HG03432 (cell line): ENCODE data around the gene CALCB.
"Not testable (repeated sequence)": the region's sequence is repeated elsewhere in the genome, so short reads cannot be mapped to it uniquely, and the experiment has no call there.

Experiments
- ATAC-seq: cut with Tn5 transposase; IDR thresholded peaks from one replicate; pipeline ENCODE4 v1.9.1; 2021; ENCODE audit warnings: mild to moderate bottlenecking, moderate library complexity; ENCODE audit not compliant: unreplicated experiment

Gene CALCB, protein sequence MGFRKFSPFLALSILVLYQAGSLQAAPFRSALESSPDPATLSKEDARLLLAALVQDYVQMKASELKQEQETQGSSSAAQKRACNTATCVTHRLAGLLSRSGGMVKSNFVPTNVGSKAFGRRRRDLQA

DNA sequence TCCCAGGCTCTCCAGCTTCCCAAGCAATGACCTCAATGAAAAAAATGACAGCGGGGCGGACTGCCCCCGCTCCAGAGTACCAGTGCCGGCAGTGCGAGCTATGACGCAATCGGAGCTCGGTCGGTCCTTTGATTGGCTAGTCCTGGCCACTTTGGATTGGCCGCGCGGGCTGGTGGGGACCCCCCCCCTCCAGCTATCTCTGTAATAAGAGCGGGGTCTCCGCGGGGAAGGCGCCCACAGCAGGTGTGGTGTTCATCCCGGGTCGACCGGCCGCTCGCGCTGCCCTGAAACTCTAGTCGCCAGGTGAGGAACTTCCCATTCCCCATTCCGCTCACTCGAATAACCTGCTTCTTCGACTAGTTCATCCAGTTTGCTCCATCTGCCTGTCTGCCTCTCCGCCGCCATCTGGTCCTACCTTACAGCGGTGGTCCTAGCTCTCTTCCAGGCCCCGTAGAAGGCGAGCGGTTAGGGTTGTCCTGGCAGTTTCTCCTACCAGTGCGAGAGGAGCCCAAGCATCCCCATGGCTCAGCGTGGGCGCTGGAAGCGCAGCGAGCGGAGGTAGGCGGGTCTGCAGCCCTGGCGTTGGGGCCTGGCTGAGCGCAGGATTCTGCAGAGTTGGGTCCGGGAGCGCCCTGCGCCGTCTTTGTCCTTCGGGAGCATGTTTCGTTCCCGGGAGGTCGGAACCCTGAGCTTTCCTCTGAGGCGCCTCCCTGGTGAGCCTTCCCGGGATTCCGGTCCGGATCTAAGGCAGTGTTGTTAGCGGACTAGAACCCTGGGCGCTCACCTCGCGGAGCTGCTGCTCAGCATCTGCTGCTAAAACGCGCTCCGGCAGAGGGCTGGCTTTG, at the start of gene CALCB:
Gene CALCB, plus strand, starts transcription at position 233 of the 845 bp plus-strand sequence. CDS start 1,126 bp downstream, outside the sequence.
- ATAC-seq: no peak

DNA sequence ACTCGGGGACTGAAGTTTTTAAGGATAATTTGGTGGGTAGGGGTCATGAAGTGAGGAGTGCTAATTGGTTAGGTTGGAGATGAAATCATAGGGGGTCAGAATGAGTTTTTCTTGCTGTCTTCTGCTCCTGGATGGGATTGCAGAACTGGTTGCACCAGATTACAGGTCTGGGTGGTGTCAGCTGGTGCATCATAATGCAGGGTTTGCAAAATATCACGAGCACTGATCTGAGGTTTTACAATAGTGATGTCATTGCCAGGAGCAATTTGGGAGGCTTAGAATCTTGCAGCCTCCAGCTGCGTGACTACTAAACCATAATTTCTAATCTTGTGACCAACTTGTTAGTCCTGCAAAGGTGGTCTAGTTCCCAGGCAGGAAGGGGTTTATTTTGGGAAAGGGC, 46.4 kb upstream of the CALCB start:
- no peak for ATAC-seq

DNA sequence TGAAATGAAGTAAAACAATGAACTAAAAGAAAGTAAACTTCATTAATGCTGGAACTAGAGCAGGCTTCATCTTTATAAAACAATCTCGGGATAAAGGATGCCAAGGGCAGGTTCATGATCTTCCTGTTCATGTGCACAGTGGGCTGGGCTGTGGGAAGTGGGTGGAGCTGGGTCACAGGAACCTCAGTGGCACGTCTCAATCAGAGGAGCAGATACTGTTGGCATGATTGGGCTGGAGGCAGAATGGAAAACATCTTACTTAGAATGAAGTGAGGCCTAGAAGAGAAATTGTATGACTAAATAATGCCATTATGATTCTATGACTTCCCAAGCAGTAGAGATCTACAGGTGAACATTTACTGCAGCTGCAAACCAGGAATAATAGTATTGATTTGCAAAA, 45.4 kb upstream of the CALCB start:
- no peak for ATAC-seq

DNA sequence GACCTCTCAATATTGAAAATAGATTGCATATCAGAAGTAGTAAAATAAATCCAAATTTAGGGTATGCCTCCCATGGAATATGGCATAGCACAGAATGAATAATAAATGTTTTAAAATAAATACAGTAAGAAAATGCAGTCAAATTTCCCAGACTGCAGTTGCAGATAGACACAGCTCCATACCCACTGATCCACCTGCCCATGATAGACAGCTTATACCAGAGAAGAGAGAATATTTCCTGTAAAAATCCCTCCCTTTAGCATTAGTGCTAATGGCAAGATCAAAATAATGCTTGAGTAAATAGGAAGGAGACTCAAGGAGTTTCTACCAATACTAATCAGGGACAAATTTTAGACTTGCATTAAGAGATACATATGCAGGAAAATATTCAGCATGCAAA, 45.0 kb upstream of the CALCB start:
- ATAC-seq: no peak

DNA sequence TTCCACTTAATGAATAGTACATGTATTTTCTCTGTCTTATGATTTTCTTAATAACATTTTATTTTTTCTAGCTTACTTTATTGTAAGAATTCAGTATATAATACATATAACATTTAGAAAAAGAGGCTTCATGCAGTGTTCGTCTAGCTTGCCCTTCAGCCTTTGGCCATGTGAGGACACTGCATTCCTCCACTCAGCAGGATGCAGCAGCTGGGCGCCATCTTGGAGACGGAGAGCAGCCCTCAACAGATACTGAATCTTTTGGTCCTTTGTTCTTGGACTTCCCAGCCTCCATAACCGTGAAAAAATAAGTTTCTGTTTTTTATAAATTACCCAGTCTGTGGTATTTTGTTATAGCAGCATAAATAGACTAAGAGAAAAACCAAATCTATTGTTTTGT, 41.4 kb upstream of the CALCB start:
- ATAC-seq: not testable (repeated sequence)

DNA sequence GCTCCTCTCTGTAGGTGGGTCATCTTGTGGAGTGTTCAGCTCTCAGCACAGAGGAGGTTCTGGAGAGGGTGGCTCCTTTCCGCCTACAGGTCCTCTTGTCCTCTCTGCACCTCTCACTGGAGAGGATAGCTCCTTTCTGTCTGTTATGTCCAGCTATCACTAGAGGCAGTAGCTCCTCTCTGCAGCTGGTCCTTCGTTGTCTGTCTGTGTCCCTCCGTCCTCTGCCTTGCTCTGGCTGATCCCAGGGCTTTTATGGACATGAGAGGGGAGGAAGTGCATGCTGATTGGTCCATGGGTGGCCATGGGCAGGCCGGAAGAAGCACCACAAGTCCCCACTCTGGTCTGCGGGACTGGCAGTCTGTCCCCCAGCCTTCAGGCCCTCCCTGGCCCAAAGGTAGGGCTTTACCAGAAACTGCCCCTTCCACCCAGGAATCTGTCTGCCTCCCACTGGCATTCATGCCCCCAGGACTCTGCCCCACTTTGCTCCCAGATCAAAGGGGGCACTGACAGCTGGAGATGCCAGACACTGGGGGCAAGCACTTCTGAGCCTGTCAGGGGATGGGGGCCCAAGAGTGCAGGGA, 38.6 kb upstream of the CALCB start:
- no peak for ATAC-seq

DNA sequence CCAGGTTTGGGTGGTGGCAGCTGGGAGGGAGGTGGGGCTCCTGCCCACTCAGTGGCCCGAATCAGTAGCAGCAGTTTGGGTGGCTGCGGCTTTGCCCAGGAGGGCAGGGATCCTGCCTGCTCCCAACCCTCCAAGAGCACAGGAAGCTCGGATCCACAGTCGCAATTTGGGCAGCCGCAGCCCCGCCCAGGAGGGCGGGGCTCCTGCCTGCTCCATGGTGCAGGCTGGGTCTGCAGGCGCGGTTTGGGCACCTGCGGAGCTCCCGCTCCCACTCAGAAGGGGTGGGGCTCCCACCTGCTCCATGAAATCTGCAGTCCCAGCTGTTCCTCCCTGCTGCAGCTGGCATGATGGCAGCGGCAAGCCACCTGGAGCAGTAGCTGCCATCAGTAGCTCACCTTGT, 38.1 kb upstream of the CALCB start:
- ATAC-seq: no peak

DNA sequence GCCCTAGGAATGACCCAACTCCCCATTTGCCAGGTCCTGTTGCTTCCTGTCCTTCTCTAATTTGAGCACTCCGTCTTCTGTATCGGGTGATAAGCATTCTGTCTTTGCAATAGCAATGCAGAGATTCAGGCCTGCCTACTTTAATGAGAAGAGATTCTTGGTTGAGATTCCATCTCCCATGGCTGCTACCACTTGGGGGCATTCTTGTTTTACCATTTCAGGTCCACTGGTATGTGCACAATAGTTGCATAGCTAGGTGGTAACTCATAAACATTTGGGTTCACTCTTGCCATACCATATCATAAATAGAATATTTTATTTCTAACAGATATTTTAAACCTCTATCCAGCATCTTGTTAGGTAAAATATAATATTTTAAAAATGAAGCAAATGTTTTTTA, 34.4 kb upstream of the CALCB start:
- no peak for ATAC-seq

DNA sequence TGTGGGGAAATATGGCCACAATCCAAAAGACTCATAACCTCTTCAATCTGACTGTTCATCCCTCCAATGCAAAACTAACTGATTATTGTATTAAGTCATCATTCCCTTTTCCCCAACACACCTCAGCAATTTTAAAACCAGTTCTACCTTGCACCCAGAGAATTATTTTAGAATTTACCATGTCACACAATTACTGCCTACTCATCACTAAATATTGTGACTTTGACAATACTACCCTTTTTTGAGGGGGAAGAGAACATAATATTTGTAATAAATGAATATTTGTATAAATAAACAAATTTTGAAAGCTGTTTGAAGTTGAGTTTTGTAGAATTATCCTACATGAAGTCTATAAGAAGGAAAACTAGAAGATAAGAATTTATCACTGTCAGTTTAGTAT, 28.2 kb upstream of the CALCB start:
- ATAC-seq: no peak

DNA sequence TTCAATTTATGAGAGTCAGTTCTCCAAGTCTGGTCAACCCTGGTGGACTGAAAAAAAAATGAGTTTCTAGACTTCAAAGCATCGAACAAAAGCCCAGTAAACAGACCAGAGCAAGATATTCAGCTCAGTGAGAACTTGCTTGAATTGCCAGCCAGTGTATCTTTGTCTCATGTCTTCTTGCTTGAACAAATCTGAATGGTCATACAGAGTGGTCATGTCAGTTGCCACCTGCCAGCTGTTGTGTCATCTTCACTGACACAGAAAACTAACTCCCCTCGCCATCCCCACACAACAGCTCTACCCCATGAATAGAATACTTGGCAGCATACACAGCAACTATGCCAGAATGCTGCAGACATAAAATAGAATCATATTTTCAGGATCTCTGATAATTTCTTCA, 27.5 kb upstream of the CALCB start:
- ATAC-seq: no peak

DNA sequence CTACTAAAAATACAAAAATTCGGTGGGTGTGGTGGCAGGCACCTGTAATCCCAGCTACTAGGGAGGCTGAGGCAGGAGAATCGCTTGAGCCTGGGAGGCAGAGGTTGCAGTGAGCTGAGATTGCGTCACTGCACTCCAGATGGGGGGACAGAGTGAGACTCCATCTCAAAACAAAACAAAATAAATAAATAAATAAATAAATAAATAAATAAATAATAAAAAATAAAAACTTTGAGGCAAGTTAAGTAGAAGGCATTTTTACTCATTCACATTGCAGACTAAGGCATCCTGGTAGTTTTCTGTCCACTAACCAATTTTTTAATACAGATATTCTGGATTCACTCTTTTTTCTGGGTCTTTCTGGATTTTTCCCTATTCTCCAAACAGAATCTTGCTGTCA, 26.7 kb upstream of the CALCB start:
- ATAC-seq: not testable (repeated sequence)

DNA sequence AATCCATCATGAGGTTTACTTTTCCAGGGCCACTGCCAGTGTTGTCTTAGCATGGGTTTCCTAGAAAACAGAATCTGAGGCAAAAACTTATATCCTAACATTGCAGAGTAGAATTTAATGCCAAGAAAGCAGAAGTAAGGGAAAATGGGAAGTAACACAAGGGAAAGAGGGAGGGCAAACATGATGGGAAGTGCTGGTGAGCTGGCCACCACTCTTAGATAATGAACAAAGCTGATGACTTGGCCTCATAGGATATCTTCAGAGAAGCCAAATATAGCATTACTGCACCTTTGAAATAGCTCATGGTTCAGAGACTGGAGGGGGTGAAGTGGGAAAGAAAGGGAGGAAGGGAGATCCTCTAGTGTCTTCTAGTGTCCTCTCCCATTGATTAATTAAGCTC, 24.8 kb upstream of the CALCB start:
- no peak for ATAC-seq

DNA sequence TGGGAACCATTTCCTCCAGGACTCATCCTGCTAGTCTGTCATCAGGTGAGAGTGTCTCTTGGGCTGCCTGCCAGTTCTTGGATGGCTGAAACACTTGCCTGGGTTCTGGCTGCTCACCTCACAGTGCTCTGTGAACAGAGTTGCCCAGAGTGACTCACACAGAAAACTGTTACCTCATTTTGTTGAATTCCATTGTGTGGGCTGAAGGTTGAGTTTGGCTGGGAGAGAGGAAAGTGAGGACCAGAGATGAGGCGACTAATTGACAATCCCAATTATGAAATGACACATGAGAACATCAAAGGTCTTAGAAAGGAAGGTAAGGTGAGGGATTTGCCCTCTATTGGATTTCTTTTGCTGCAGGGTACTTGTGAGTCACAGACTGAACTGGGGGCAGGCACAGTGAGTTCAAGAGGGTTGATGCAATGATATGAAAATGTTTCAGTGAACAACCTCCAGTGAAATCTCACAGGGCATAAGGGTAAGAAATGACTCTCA, 20.2 kb upstream of the CALCB start:
- ATAC-seq: no peak

DNA sequence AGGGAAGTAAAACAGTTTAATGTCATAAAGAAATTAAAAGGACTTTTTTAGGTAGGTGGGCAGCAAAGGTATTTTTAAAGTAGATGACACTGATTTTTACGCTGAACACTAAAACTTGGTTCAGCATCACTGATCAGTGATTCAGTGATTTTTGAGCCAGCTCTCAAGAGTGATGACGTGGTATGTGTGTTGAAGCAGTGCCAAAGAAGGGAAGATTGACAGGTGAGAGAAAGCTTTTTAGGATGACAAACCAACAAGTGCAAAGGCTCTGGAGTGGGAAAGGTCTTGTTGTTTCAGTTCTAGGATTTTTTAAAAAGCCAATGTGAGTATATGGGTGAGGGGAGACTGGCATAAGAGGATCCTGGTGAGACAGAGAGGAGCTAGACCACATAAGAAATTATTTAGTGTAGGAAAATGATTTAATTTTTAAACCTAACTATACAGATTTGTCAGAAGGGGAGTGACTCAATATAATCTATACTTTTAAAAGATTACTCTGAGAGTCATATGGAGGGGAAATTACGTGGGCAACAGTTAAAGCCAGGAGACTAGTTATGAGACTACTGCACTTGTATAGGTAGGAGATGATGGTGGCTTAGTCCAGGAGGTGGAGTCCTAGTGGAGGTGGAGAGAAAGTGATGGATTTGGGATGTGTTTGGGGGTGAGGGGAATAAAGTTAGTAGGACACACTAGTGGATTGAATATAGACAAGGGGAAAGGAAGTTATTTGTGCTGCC, 17.6 kb upstream of the CALCB start:
- no peak for ATAC-seq

DNA sequence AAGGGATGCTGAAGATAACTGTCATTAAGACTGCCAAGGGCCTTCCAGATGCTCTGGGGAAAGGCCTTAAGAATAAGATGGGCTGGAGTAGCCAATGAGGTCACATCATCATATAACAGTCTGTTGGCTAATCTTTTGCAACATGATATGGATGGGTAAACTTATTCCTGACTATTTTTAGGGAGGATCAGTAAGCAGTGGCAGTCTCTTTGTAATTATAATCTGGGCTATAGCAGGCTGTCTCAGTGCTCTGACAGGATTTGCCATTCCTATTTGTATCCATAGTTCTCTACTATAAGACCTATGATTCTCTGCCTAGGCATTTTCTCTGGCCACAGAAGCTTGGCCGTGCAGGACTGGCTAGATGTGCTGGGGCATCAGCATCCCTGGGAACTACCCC, 16.1 kb upstream of the CALCB start:
- ATAC-seq: no peak

DNA sequence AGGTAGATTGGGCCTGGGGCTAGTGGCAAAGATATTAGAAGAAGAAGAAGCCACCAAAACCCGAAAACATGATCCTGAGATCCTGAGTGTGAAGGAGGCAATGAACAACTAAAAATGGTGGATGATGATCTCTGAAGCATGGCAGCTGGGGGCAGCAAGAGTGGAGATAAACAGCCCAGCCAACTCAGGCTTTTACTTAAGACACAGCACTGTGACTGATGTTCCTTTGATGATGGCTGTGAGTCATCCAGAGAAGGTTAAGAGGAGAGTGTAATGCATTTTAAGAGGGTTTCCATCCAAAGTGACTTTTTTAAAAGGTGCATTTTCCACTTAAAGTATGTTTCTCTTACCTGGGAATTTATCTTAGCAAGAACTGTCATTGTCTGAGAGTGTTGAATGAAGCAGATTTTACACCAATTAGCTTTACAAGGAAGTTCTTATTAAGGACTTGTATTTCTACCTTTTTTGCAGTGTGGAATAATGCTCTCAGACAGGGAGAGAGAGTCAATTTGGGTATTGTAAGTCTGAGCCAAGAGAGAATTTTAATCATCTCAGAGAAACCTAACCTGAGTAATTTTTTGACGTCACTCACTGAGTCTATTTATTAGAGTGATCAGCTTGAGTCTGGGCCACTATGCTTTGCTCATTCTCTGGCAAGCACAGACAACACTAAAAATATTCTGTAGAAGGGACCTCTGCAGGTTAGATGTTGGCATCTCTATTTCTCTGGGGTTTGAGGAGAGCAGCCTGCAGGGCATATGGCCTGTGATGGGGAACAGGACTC, 14.1 kb upstream of the CALCB start:
- no peak for ATAC-seq

DNA sequence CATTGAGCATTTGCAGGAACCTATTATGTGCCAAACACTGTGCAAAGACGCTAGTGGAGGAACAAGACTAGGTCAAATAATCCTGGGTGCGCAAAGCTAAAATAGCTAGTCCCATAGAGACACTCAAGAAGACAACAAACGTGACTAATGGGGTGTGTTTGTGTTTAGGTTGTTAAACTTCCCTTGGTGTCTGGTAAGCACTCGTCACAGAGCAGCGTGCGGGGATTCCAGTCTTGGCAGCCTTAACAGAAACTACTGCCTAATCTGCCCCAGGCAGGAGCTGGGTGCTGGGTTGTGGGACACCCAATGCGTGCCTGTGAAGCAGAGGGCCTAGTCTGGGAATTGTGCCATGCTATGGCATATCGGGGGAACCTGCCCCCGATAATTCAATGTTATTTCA, 10.8 kb upstream of the CALCB start:
- ATAC-seq: no peak

DNA sequence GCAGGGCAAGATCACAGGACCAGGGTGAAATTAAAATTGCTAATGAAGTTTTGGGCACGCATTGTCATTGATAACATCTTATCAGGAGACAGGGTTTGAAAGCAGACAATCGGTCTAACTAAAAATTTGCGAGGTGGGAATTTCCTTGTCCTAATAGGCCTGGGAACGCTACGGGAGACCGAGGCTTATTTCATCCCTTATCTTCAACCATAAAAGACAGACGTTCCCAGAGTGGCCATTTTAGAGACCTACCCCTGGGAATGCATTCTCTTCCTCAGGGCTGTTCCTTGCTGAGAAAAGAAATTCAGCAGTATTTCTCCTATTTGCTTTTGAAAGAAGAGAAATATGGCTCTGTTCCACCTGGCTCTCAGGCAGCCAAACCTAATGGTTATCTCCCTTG, 3.6 kb upstream of the CALCB start:
- ATAC-seq: not testable (repeated sequence)

DNA sequence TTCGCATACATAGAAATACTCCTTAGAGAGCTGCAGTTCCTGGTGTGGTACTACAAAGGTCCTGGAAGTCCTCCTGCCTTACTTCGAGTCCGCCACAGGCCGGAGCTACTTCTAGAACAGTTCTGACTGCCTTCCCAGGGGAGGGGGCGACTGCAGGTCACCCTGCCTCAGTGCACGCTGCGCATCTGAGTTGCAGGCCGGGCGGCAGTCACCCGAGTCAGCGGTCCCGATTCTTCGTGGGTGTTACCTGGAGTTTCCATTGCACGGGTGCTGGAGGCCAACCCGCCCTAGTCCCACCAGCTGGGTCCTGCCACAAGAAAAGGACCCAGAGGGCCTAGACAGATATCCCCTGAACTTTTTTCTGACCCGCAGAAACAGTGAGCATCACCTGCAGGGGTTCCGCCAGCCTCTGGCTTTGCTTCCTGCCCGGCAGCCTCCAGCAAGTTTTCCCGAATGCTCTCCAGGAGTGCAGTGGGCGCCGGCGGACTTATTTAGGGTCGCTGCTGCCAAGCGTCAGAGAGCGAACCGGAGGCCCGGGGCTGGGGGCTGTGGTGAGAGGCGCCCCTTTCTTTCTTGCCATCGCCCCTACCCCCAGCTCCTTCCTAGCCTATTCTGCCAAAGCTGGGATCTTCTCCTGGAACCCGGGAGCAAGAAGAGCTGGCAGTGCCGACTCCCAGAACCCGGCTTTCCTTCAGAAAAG, 1.7 kb upstream of the CALCB start:
- ATAC-seq: no peak

DNA sequence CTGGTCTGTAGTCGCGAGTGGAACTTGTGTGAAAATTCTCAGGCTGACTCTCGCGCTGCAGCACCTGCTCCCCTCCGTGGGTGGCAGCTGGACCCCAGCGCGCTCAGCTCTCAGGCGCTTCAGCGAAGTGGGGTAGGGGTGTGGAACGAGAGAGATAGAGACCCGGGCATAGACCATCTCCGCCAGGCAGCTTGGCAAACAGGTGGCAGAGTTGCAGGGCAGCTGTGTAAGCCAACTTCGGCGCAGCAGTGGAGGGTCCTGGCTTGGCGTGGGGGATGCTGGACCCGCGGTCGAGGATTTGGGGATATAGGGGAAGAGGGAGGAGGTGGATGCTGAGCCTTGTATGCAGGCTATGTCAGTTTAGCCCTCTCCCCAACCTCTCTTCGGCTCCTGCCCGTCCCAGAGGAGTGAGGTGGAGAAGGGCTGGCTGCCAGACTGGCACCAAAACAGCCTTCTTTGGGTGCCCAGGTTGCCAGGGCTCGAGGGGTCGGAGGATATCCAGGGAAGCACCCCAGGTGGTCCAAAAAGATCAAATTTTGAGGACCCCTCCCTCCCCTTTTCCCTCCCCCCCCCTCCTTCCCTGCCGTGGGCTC, 746 bp upstream of the CALCB start:
- ATAC-seq: no peak
